Stimulated activated CD4-positive, alpha-beta T cell treated with anti-CD3 and anti-CD28 coated beads, Interleukin-1b, Interleukin-23, amount 100 ng/mL, for 4 hours (primary cell): ENCODE data around the gene TOM1.

ENCODE experiments used
- DNase-seq, 2 donors: peaks; one replicate each; pipeline ENCODE4 v3.0.0-alpha.2; 2020; ENCODE audit warnings: low read depth in 2 of 2

The TOM1 gene

GRCh38 chr22:35324067-35324466 is 24.4 kb downstream of the TOM1 start:
- DNase-seq: no peak

- DNase-seq: no peak
Observed at GRCh38 chr22:35324762-35325161, 25.1 kb downstream of the TOM1 start.

DNA sequence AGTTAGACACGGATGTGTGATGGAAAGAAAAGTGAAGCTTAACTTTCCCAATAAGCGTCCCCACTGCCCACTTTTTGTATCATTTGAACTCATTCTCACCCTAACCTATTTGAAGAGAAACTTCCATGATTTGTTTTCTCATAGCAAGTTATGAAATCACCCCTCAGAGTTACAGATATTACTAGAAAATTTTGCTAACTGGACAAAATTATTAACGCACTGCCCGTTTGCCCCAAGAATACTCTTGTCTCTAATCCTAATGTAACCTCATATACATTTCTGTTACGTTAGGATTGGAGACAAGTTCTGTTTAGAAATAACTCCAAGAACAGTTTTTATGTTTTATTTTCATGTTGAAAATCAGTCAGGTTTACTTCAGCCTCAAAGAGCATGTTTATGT is 25.5 kb downstream of the TOM1 start:
- no peak for DNase-seq

GRCh38 chr22:35326854-35327562 is 27.3 kb downstream of the TOM1 start:
- no peak for DNase-seq

- DNase-seq: no peak
Observed at GRCh38 chr22:35327690-35328471, 28.2 kb downstream of the TOM1 start.

- DNase-seq: no peak
Observed at GRCh38 chr22:35328472-35328885, 28.8 kb downstream of the TOM1 start.

DNA sequence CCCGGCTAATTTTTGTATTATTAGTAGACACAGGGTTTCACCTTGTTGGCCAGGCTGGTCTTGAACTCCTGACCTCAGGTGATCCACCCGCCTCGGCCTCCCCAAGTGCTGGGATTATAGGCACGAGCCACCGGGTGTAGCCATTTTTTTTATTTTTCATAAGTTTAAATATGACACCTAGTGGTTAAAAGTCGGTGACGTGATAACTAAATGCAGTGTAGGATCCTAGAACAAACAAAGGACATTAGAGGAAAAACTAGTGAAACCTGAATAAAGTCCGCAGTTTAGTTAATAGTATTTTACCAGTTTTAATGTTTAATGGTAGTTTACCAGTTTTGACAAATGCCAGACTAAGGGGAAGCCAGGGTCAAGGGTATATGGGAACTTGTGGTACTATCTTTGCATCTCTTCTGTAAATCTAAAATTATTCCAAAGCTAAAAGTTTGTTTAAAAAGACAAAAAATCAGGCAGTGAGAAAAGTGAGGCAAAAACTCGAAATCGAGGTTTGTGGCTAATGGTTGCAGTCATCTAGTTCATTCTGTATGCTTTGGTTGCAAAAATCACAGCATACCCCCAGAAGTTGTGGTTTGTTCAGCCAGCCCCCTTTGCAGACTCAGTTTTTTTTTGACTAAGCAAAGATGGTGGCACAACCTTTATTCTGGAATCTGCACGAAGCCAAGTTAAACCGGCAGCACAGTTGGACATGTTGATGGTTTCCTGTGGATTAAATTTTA is 29.6 kb downstream of the TOM1 start:
- DNase-seq: no peak

GRCh38 chr22:35330258-35330861 is 30.7 kb downstream of the TOM1 start:
- peak; percentile 31 to 47 for DNase-seq

- DNase-seq: no peak
Observed at GRCh38 chr22:35332278-35332677, 32.6 kb downstream of the TOM1 start.

- no peak for DNase-seq
Observed at GRCh38 chr22:35333220-35333619, 33.5 kb downstream of the TOM1 start.

DNA sequence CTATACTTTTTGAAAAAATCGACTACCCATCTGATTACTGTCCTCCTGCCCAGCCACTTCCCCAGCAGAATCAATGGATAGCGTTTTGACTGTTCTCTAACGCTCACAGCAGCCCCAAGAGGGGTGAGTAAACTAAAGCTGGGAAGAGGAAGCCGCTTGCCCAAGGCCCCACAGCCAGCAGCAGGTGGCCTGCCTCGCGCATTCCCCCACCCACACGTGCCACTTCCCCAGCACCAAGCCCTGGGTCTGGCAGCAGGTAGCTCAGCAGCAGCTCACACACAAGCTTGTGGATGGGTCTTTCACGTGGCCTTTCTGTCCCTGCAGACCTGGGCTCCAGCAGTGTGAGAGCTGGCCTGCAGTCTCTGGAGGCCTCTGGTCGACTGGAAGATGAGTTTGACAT is 34.3 kb downstream of the TOM1 start:
- DNase-seq: peak in 1 of 2 donors; percentile 23

GRCh38 chr22:35335468-35335867 is 35.8 kb downstream of the TOM1 start:
- no peak for DNase-seq

DNA sequence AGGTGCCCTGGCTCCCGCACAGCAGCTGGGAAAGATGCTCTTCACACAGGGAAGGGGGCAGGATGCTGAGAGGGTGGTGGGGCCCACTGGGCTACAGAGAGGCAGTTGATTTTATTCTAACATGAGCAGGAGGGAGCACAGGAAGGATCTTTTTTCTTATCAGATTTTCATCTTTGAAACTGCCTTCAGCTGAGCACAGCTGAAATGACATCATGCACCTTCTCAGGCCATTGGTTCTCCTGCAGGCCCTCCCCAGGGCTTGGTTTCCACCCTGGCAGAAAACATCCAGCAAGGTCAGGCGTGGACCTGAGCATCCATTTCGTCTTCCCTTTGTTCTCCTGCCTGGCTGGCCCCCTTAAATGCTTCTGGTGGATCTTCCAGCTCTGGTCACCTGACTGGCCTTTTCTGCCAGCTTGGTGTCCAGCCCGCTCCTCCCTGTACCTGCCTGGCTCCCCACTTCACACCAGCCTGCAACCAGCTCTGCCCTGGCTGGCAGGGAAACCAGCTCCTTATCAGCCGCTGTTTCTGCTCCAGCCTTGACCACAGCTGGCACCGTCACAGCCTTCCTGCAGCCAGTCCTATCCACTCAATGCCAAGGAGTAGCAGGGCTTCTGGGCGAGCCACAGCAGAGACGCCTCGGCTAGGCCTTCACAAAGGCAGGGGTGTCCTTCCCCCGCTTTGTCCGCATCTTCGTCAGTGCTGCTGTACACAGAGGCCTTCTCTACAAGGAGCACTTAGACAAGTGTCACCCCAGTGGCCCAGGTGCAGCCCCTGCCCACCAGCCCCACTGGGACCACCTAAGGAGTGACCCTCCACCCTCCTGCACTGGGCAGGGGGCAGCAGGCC is 36.5 kb downstream of the TOM1 start:
- DNase-seq: no peak

DNA sequence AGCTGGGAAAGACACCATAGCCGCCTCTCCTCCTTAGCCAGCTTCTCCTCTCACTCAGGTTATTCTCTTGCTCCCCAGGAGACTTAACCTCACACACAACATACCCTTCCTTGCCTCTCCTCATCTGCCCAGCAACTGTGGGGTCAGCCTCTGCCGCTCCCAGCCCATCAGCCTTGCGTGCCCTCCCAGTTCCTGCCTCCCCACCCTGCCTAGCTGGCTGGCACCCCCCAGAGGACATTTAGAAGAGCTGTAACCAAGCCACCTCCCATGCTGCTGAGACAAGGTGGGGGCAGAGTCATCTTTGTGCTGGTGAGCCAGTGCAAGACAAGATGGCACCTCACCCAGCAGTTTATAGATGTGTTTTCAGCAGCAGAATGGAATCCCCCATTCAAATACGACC is 38.2 kb downstream of the TOM1 start:
- no peak for DNase-seq

DNA sequence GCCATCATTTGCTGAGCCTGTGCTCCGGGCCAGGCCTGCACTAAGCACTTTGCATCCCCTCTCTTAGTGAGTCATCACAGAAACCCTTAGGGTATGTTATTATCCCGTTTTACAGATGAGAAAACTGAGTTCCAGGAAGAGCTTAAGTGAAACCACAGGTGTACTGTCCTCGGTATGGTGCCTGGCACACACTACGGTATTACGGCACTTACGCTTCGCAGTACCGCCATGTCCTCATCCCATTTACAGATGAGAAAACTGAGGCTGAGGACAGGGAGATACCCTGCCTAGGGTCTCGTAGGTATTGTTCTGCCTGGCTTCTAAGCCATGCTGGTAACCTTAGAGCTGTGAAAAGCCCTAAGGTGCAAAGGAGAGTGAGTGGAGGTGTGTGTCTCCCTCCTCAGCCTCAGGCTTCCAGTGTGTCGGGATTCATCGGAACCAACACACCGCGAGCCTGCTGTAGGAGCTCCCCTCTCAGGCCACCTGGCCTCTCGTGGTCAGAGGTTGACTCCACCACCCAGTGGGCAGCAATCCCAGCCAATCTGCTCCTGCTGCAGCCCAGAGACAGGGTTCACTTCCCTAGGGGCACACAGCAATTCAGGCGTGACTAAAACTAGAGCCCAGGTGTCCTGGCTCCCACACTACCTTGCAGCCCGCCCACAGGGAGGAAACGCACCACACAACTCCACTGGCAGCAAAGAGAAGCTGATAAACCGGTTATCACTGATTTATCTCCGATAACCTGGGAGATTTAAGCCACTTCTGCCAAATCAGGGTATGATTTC is 41.6 kb downstream of the TOM1 start:
- no peak for DNase-seq

GRCh38 chr22:35342390-35342789 is 42.7 kb downstream of the TOM1 start:
- DNase-seq: no peak

- no peak for DNase-seq
Observed at GRCh38 chr22:35343664-35344550, 44.2 kb downstream of the TOM1 start.

- DNase-seq: no peak
Observed at GRCh38 chr22:35344956-35345690, 45.4 kb downstream of the TOM1 start.
